OCI-LY3 (cell line): ENCODE measurements around the gene NCKAP5.

Experiments used
- H2AFZ ChIP-seq: fragments of 200-600, 300-600 bp; shearing (Covaris generic); 2 replicates; pipeline ENCODE4 v1.6.0; 2014; ENCODE audit warnings: antibody characterized with exemption, low read depth, low read length
- H3K27ac ChIP-seq: fragments of 200-600, 300-600 bp; sonication (generic); 2 replicates; pipeline ENCODE4 v1.5.1; 2014; ENCODE audit warnings: mild to moderate bottlenecking, low read length, moderate library complexity, mixed read lengths
- H3K27me3 ChIP-seq: fragments of 200-600, 300-600 bp; sonication (generic); 2 replicates; pipeline ENCODE4 v1.6.1; 2014; ENCODE audit warnings: low read depth, low read length, mixed read lengths
- H3K36me3 ChIP-seq: fragments of 200-600, 300-600 bp; sonication (generic); replicated peaks from 2 replicates; pipeline ENCODE3; 2014; ENCODE audit warnings: low read depth, low read length, mixed read lengths
- H3K4me1 ChIP-seq: fragments of 300-600, 200-600 bp; sonication (generic); 2 replicates; pipeline ENCODE4 v1.6.1; 2014; ENCODE audit warnings: low read length, mixed read lengths
- H3K4me2 ChIP-seq: fragments of 200-600, 300-600 bp; sonication (generic); 2 replicates; pipeline ENCODE4 v1.6.1; 2014; ENCODE audit warnings: low read length, mixed read lengths
- H3K4me3 ChIP-seq: fragments of 300-600, 200-600 bp; sonication (generic); 2 replicates; pipeline ENCODE4 v1.5.1; 2014; ENCODE audit warnings: antibody characterized with exemption, mild to moderate bottlenecking, low read length, moderate library complexity
- H3K79me2 ChIP-seq: fragments of 300-600, 200-600 bp; shearing (Covaris generic); 2 replicates; pipeline ENCODE4 v1.6.1; 2014; ENCODE audit warnings: mild to moderate bottlenecking, low read length, mixed read lengths
- H3K9ac ChIP-seq: fragments of 300-600, 200-600 bp; shearing (Covaris generic); 2 replicates; pipeline ENCODE4 v1.6.0; 2014; ENCODE audit warnings: mild to moderate bottlenecking, low read length, moderate library complexity
- H3K9me3 ChIP-seq: fragments of 200-600, 300-600 bp; shearing (Covaris generic); 2 replicates; pipeline ENCODE4 v1.6.1; 2014; ENCODE audit warnings: low read length, mixed read lengths; ENCODE audit not compliant: insufficient read depth
- H4K20me1 ChIP-seq: fragments of 200-600, 300-600 bp; sonication (generic); 2 replicates; pipeline ENCODE4 v1.6.1; 2016; ENCODE audit warnings: low read length, mixed read lengths; ENCODE audit not compliant: insufficient read depth
- EZH2phosphoT487 ChIP-seq: fragments of 200-600 bp; shearing (Covaris generic); IDR thresholded peaks from 2 replicates; pipeline ENCODE4 v1.6.1; 2018; ENCODE audit warnings: antibody characterized with exemption, mixed run types, low read depth
- TF ChIP-seq, protein P1 (sequence below): fragments of 200-600, 300-600 bp; sonication (generic); IDR thresholded peaks from 2 replicates; pipeline ENCODE4 v1.5.1; 2014; ENCODE audit warnings: antibody characterized with exemption, low read length, low read depth

NCKAP5 gene

GRCh38 chr2:133264989-133265401, 303.3 kb downstream of the NCKAP5 start:
- Histone ChIP-seq H3K27me3 (no peaks in the 10 kb centered on the region), H2AFZ (no peak overlapping the region), H4K20me1 (no peaks in the 10 kb centered on the region), H3K4me1 (0 out of 2 replicates have a peak, but pooled peaks cover 3% of the 10 kb centered on the region), H3K9ac (no peak overlapping the region), H3K4me3 (no peak overlapping the region), H3K9me3 (no peaks in the 10 kb centered on the region), H3K27ac (no peak overlapping the region), H3K36me3 (no peaks in the 10 kb centered on the region), H3K79me2 (no peaks in the 10 kb centered on the region), H3K4me2 (no peak overlapping the region)
- TF ChIP-seq, protein P1, sequence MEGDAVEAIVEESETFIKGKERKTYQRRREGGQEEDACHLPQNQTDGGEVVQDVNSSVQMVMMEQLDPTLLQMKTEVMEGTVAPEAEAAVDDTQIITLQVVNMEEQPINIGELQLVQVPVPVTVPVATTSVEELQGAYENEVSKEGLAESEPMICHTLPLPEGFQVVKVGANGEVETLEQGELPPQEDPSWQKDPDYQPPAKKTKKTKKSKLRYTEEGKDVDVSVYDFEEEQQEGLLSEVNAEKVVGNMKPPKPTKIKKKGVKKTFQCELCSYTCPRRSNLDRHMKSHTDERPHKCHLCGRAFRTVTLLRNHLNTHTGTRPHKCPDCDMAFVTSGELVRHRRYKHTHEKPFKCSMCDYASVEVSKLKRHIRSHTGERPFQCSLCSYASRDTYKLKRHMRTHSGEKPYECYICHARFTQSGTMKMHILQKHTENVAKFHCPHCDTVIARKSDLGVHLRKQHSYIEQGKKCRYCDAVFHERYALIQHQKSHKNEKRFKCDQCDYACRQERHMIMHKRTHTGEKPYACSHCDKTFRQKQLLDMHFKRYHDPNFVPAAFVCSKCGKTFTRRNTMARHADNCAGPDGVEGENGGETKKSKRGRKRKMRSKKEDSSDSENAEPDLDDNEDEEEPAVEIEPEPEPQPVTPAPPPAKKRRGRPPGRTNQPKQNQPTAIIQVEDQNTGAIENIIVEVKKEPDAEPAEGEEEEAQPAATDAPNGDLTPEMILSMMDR = no peak
- TF ChIP-seq EZH2phosphoT487 = no peak

DNA sequence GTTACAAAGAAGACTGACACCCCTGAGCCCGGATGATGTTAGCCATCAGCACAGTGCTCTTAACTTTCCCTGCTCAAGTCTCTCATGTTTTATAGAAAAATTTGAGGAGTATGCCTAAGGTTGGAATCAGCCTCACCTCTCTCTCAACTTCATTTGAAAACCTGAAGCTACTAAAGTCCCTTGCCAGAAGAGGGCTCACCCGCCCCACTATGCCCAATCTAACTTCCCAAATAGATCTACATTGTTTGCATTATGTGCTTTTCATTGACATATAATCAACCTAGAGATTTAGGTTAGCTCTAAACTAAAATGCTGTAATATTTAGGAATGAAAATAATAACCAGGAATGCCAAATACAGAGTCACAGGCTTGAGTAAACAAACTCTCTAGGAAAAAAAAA, 305.4 kb downstream of the NCKAP5 start:
- TF ChIP-seq, protein P1 = peak; percentile 34
- no peak for TF ChIP-seq EZH2phosphoT487
- Histone ChIP-seq H3K4me2 (no peak overlapping the region), H3K27ac (no peak overlapping the region), H3K9ac (no peak overlapping the region), H3K27me3 (no peaks in the 10 kb centered on the region; the same call in 1 of the 2 replicates), H3K79me2 (no peaks in the 10 kb centered on the region), H2AFZ (no peak overlapping the region), H3K36me3 (no peaks in the 10 kb centered on the region), H3K9me3 (no peaks in the 10 kb centered on the region), H3K4me1 (0 out of 2 replicates have a peak, but pooled peaks cover 3% of the 10 kb centered on the region), H3K4me3 (no peak overlapping the region), H4K20me1 (no peaks in the 10 kb centered on the region)

DNA sequence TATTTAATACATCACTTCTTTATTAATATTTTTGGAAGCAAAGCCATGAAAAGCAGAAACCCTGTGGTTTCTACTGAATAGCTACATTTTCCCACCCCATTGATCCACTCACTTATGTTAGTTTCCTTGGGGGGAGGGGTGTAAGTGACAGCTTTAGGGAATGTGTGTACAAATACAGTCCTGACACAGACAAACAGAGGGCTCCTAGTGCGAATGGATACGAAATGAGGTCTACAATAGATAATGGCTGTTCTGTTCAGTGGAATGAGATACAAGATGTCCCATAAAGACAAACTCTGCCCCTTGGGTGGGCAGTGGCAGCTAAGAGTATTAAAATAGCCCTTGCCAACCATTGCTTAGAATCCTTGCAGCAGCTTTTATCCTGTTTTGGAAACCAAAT, 312.9 kb downstream of the NCKAP5 start:
- Histone ChIP-seq H3K9me3 (no peaks in the 10 kb centered on the region), H3K79me2 (no peaks in the 10 kb centered on the region), H3K9ac (no peak overlapping the region), H4K20me1 (no peaks in the 10 kb centered on the region), H3K4me3 (no peak overlapping the region), H3K4me1 (no peaks in the 10 kb centered on the region), H3K27me3 (no peaks in the 10 kb centered on the region; the same call in 1 of the 2 replicates), H2AFZ (no peak overlapping the region), H3K36me3 (no peaks in the 10 kb centered on the region), H3K4me2 (no peak overlapping the region), H3K27ac (no peak overlapping the region)
- TF ChIP-seq, protein P1 = no peak
- no peak for TF ChIP-seq EZH2phosphoT487

GRCh38 chr2:133253793-133254192, 314.5 kb downstream of the NCKAP5 start:
- Histone ChIP-seq H3K9ac (no peak overlapping the region), H3K27ac (no peak overlapping the region), H3K4me1 (no peaks in the 10 kb centered on the region), H3K9me3 (no peaks in the 10 kb centered on the region), H4K20me1 (no peaks in the 10 kb centered on the region), H2AFZ (no peak overlapping the region), H3K4me3 (no peak overlapping the region), H3K79me2 (no peaks in the 10 kb centered on the region), H3K4me2 (no peak overlapping the region), H3K27me3 (no peaks in the 10 kb centered on the region), H3K36me3 (no peaks in the 10 kb centered on the region)
- TF ChIP-seq, protein P1 = no peak
- TF ChIP-seq EZH2phosphoT487 = no peak
